MM.1S (cell line): ENCODE results near the gene DGLUCY.
"Not testable (repeated sequence)": the region's sequence is repeated elsewhere in the genome, so short reads cannot be mapped to it uniquely, and the experiment has no call there.

ENCODE experiments used
- DNase-seq: peaks from one replicate; pipeline ENCODE4 v3.0.0-alpha.2; 2015
- H2AFZ ChIP-seq: fragments of 300-600 bp; sonication (generic); 2 replicates; pipeline ENCODE4 v1.6.0; 2016; ENCODE audit warnings: antibody characterized with exemption, low read length
- H3F3A ChIP-seq: fragments of 300-600 bp; sonication (generic); 2 replicates; pipeline ENCODE4 v1.6.1; 2016; ENCODE audit warnings: mild to moderate bottlenecking, antibody characterized with exemption, low read length, moderate library complexity, mixed read lengths; ENCODE audit not compliant: insufficient read depth
- H3K27ac ChIP-seq: fragments of 300-600 bp; sonication (generic); 2 replicates; pipeline ENCODE4 v1.5.1; 2016; ENCODE audit warnings: mild to moderate bottlenecking, low read length
- H3K27me3 ChIP-seq: fragments of 300-600 bp; sonication (generic); replicated peaks from 2 replicates; pipeline ENCODE4 v1.6.0; 2016; ENCODE audit warnings: low read length; ENCODE audit not compliant: insufficient read depth
- H3K36me3 ChIP-seq: fragments of 300-600 bp; sonication (generic); replicated peaks from 2 replicates; pipeline ENCODE4 v1.6.1; 2016; ENCODE audit warnings: mild to moderate bottlenecking, low read length, mixed read lengths; ENCODE audit not compliant: insufficient read depth
- H3K4me1 ChIP-seq: fragments of 300-600 bp; sonication (generic); 2 replicates; pipeline ENCODE4 v1.6.1; 2016; ENCODE audit warnings: low read length, mixed read lengths
- H3K4me2 ChIP-seq: fragments of 300-600 bp; sonication (generic); 2 replicates; pipeline ENCODE4 v1.6.0; 2016; ENCODE audit warnings: low read depth, low read length
- H3K4me3 ChIP-seq: fragments of 300-600 bp; sonication (generic); 2 replicates; pipeline ENCODE4 v1.5.1; 2016; ENCODE audit warnings: low read length, mixed read lengths
- H3K79me2 ChIP-seq: fragments of 300-600 bp; sonication (generic); 2 replicates; pipeline ENCODE4 v1.6.1; 2016; ENCODE audit warnings: mixed run types, low read length, mixed read lengths
- H3K9ac ChIP-seq: fragments of 300-600 bp; sonication (generic); 2 replicates; pipeline ENCODE4 v1.6.1; 2016; ENCODE audit warnings: low read length, mixed read lengths
- H3K9me2 ChIP-seq: fragments of 300-600 bp; sonication (generic); replicated peaks from 2 replicates; pipeline ENCODE4 v1.6.1; 2016; ENCODE audit warnings: mild to moderate bottlenecking, low read length, mixed read lengths; ENCODE audit not compliant: insufficient read depth
- H3K9me3 ChIP-seq: fragments of 300-600 bp; sonication (generic); replicated peaks from 2 replicates; pipeline ENCODE4 v1.6.1; 2016; ENCODE audit warnings: mild to moderate bottlenecking, low read length, mixed read lengths; ENCODE audit not compliant: insufficient read depth
- H4K20me1 ChIP-seq: fragments of 300-600 bp; sonication (generic); 2 replicates; pipeline ENCODE4 v1.6.1; 2016; ENCODE audit warnings: mild to moderate bottlenecking, low read length, moderate library complexity, mixed read lengths; ENCODE audit not compliant: insufficient read depth
- CTCF ChIP-seq: fragments of 300-600 bp; sonication (generic); IDR thresholded peaks from 2 replicates; pipeline ENCODE4 v1.5.1; 2016; ENCODE audit warnings: antibody characterized with exemption, low read length, mixed read lengths
- EZH2 ChIP-seq: fragments of 300-600 bp; sonication (generic); optimal IDR thresholded peaks from 2 replicates; pipeline ENCODE3; 2017; ENCODE audit warnings: low read depth, mild to moderate bottlenecking, antibody characterized with exemption, low read length, mixed read lengths
- EZH2phosphoT487 ChIP-seq: fragments of 300-600 bp; sonication (generic); IDR thresholded peaks from 2 replicates; pipeline ENCODE4 v1.6.1; 2018; ENCODE audit warnings: antibody characterized with exemption, low read length

The DGLUCY gene

GRCh38 chr14:91180611-91181010 lies 66.7 kb downstream of the DGLUCY start:
- H3K9me2 ChIP-seq, result no peaks in the 10 kb centered on the region
- H2AFZ ChIP-seq, result no peak overlapping the region
- H3F3A ChIP-seq, result no peaks in the 10 kb centered on the region
- no peaks in the 10 kb centered on the region for H3K27me3 ChIP-seq
- H3K4me2 ChIP-seq, result no peak overlapping the region
- H3K79me2 ChIP-seq, result no peaks in the 10 kb centered on the region
- TF ChIP-seq EZH2phosphoT487 (no peak), EZH2 (no peak), CTCF (no peak)
- H3K36me3 ChIP-seq, result no peaks in the 10 kb centered on the region
- H3K4me3 ChIP-seq, result no peak overlapping the region
- no peak overlapping the region for H3K27ac ChIP-seq
- H3K9ac ChIP-seq, result no peak overlapping the region
- no peaks in the 10 kb centered on the region for H3K4me1 ChIP-seq
- H4K20me1 ChIP-seq, result no peaks in the 10 kb centered on the region
- no peaks in the 10 kb centered on the region for H3K9me3 ChIP-seq
- DNase-seq, result no peak

- not testable (repeated sequence) for H3F3A ChIP-seq, H3K9me3 ChIP-seq, H3K27ac ChIP-seq, H3K9me2 ChIP-seq, H3K36me3 ChIP-seq, H3K4me1 ChIP-seq, H3K79me2 ChIP-seq, H4K20me1 ChIP-seq, DNase-seq, H2AFZ ChIP-seq, H3K9ac ChIP-seq, H3K4me2 ChIP-seq, H3K4me3 ChIP-seq, H3K27me3 ChIP-seq
Measured at GRCh38 chr14:91182753-91183152, 68.9 kb downstream of the DGLUCY start.

GRCh38 chr14:91184559-91184958 lies 70.7 kb downstream of the DGLUCY start:
- Histone ChIP-seq H3K9ac (no peak overlapping the region), H3K4me3 (no peak overlapping the region), H3K79me2 (no peaks in the 10 kb centered on the region), H3K9me2 (no peaks in the 10 kb centered on the region), H3K27me3 (no peaks in the 10 kb centered on the region), H3K4me1 (no peaks in the 10 kb centered on the region), H3K9me3 (no peaks in the 10 kb centered on the region), H3F3A (no peaks in the 10 kb centered on the region), H3K4me2 (no peak overlapping the region), H3K36me3 (no peaks in the 10 kb centered on the region), H4K20me1 (no peaks in the 10 kb centered on the region), H2AFZ (no peak overlapping the region), H3K27ac (no peak overlapping the region)
- TF ChIP-seq EZH2 (no peak), CTCF (no peak), EZH2phosphoT487 (no peak)
- no peak for DNase-seq

GRCh38 chr14:91185721-91186120 lies 71.8 kb downstream of the DGLUCY start:
- no peaks in the 10 kb centered on the region for H3K27me3 ChIP-seq
- no peak overlapping the region for H3K4me3 ChIP-seq
- H3K9ac ChIP-seq, result no peak overlapping the region
- H4K20me1 ChIP-seq, result no peaks in the 10 kb centered on the region
- H3K4me2 ChIP-seq, result no peak overlapping the region
- H3F3A ChIP-seq, result no peaks in the 10 kb centered on the region
- no peaks in the 10 kb centered on the region for H3K79me2 ChIP-seq
- no peak for TF ChIP-seq EZH2
- TF ChIP-seq CTCF, result no peak
- TF ChIP-seq EZH2phosphoT487, result no peak
- no peaks in the 10 kb centered on the region for H3K36me3 ChIP-seq
- H2AFZ ChIP-seq, result no peak overlapping the region
- no peaks in the 10 kb centered on the region for H3K9me3 ChIP-seq
- no peak overlapping the region for H3K27ac ChIP-seq
- H3K9me2 ChIP-seq, result no peaks in the 10 kb centered on the region
- no peak for DNase-seq
- no peaks in the 10 kb centered on the region for H3K4me1 ChIP-seq
